Measurements from ENCODE around the gene RPL31. TPM values are rescaled to one million over a fixed set of nuclear protein-coding genes. Genes with fewer than 3 reads are reported as not detected.

RPL31 gene
- total RNA-seq, 1 experiment from 2014 or later = 1,893 TPM

DNA sequence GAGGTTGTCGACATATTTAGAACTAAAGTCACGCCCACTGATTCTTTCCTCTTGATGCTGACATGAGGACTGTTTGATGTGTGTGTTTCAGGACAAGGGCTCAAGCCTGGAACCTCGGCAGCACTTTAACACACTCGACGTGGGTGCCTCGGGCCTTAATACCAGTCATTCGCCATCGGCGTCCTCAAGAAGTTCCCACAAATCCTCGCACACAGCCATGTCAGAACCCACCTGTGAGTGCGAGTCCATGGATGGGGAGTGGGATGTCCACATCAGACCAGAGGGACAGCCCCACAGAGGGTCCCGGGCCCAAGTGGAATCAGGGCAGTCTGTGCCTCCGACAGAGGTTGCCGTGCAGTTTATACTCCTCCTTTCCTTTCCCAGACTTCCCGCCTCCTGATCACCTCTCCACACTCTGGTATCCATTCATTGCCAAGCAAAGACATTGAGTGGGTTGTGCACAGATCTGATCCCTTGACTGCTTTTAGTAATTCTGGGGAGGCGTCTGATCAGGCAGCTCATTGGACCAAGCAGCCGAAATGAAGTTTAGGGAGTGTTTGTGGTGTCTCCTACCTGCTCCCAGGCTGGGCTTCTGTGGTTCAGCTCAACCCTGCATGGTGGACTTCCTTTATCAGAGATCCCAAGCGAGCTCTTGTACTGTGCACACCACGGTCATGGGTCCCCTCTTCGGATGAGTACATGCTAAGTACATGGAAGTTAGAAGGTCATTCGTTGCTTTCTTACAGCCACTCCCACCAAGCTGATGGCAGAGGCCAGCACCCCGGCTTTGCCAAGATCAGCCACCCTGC is 27.2 kb upstream of the RPL31 start:
- Histone ChIP-seq H2BK12ac (ENCODE audit: insufficient read length, low read depth, low read length) (no peak overlapping the region), H3T11ph (ENCODE audit: low read length) (no peak overlapping the region), H3K4me2 (ENCODE audit: insufficient read depth, insufficient read length, low read length) (no peak overlapping the region), H3K23ac (ENCODE audit: insufficient read length, low read depth, low read length) (no peak overlapping the region), H2BK20ac (ENCODE audit: low read depth, low read length, poor library complexity, severe bottlenecking) (no peak overlapping the region), H3K9me3 (ENCODE audit: control insufficient read depth, low read depth, low read length) (no peaks in the 10 kb centered on the region), H4K20me1 (ENCODE audit: control insufficient read depth, insufficient read depth, insufficient read length) (no peaks in the 10 kb centered on the region), H4K5ac (ENCODE audit: insufficient read length, low read depth, low read length) (no peak overlapping the region), H2BK5ac (ENCODE audit: insufficient read length, low read length) (no peak overlapping the region), H3K14ac (ENCODE audit: insufficient read depth, low read length) (no peak overlapping the region), H3K18ac (ENCODE audit: insufficient read length, low read depth, low read length) (no peak overlapping the region), H3K27me3 (ENCODE audit: insufficient read depth, low read length) (no peaks in the 10 kb centered on the region), H3K79me1 (ENCODE audit: insufficient read depth, low read depth, low read length, poor library complexity, severe bottlenecking) (no peaks in the 10 kb centered on the region), H3K4ac (ENCODE audit: low read depth, low read length) (no peak overlapping the region), H2BK120ac (ENCODE audit: low read depth, low read length, poor library complexity, severe bottlenecking) (no peak overlapping the region), H2AFZ (ENCODE audit: low read length) (no peak overlapping the region), H4K8ac (replicated peaks; ENCODE audit: insufficient read length, low read depth, low read length) (no peak overlapping the region), H3K79me2 (ENCODE audit: insufficient read depth, low read length) (no peaks in the 10 kb centered on the region), H3K56ac (ENCODE audit: insufficient read length, low read depth, low read length) (no peak overlapping the region), H2AK5ac (ENCODE audit: insufficient read length, low read length) (no peak overlapping the region), H2BK15ac (ENCODE audit: low read depth, low read length) (no peak overlapping the region), H3K27ac (ENCODE audit: insufficient read length, low read depth, low read length) (no peak overlapping the region), H3K23me2 (ENCODE audit: insufficient read length, low read depth, low read length, poor library complexity, severe bottlenecking) (no peaks in the 10 kb centered on the region), H3K9ac (ENCODE audit: extremely low read depth, insufficient read length, low read length) (no peak overlapping the region), H3K4me1 (ENCODE audit: insufficient read depth, low read length) (no peaks in the 10 kb centered on the region), H4K91ac (ENCODE audit: insufficient read length, low read depth, low read length) (no peak overlapping the region)
- no CpG with 5 or more reads among the region's 22 CpGs for WGBS (ENCODE audit: extremely low coverage, insufficient read length, low lambda C conversion rate)
- TF ChIP-seq, protein P1, sequence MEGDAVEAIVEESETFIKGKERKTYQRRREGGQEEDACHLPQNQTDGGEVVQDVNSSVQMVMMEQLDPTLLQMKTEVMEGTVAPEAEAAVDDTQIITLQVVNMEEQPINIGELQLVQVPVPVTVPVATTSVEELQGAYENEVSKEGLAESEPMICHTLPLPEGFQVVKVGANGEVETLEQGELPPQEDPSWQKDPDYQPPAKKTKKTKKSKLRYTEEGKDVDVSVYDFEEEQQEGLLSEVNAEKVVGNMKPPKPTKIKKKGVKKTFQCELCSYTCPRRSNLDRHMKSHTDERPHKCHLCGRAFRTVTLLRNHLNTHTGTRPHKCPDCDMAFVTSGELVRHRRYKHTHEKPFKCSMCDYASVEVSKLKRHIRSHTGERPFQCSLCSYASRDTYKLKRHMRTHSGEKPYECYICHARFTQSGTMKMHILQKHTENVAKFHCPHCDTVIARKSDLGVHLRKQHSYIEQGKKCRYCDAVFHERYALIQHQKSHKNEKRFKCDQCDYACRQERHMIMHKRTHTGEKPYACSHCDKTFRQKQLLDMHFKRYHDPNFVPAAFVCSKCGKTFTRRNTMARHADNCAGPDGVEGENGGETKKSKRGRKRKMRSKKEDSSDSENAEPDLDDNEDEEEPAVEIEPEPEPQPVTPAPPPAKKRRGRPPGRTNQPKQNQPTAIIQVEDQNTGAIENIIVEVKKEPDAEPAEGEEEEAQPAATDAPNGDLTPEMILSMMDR (conservative IDR thresholded peaks at IDR 0.05) = no peak
- no peak for DNase-seq
- H3K4me1 Mint-ChIP-seq = no peaks in the 10 kb centered on the region
- H3K36me3 Mint-ChIP-seq (ENCODE audit: insufficient read depth in 1 of 3, low read depth in 3 of 3) = no peaks in the 10 kb centered on the region
- H3K9me3 Mint-ChIP-seq = no peaks in the 10 kb centered on the region
- H3K27ac Mint-ChIP-seq = no peak overlapping the region
- H3K4me3 Mint-ChIP-seq = no peak overlapping the region
- no peaks in the 10 kb centered on the region for H3K27me3 Mint-ChIP-seq (ENCODE audit: low read depth)
